A549 (cell line): ENCODE measurements around the gene EMD. TPM values are rescaled to one million over a fixed set of nuclear protein-coding genes. Genes with fewer than 3 reads are reported as not detected.

ENCODE experiments used
- ATAC-seq, 2 experiments: fragments of 200-7000 bp in 1 of 2; fragments of >200 bp in 1 of 2; cut with Nextera tagmentation in 1 of 2; cut with Tn5 transposase in 1 of 2; 3 replicates each; pipeline versions ENCODE4 v1.8.0 to v1.9.1; 2018 to 2020; ENCODE audit warnings: mild to moderate bottlenecking in 1 of 2, moderate library complexity in 1 of 2
- CTCF ChIA-PET: fragments of 300-600 bp; sonication (Branson Sonifier 250); formaldehyde crosslinking; extraction: SDS; loops from one replicate; lab custom pipeline; 2021; ENCODE audit warnings: antibody characterized with exemption, inconsistent platforms; lab: Yijun Ruan, JAX
- POLR2A ChIA-PET: fragments of 350-600 bp; formaldehyde crosslinking; extraction: SDS; loops from one replicate; lab custom pipeline; 2021; ENCODE audit warnings: antibody characterized with exemption, inconsistent platforms; lab: Yijun Ruan, JAX
- DNase-seq, 2 experiments: peaks; one replicate each; pipeline versions ENCODE4 v3.0.0 to v3.0.0-alpha.2; 2011 to 2016; ENCODE audit warnings: low read depth in 1 of 2, low spot score in 1 of 2
- FAIRE-seq: peaks from 2 replicates; lab custom pipeline; 2011; peaks lifted over from hg19 to GRCh38; lab: Jason Lieb, UNC
- H3K27ac ChIP-seq, 2 experiments: fragments of >200 bp; sonication (Bioruptor Twin); formaldehyde crosslinking; 3 replicates each; pipeline ENCODE4 v1.5.1; 2016 to 2017
- H3K4me1 ChIP-seq: fragments of >200 bp; sonication (Bioruptor Twin); formaldehyde crosslinking; 3 replicates; pipeline ENCODE4 v1.6.1; 2016
- H3K4me2 ChIP-seq: fragments of >200 bp; sonication (Bioruptor Twin); formaldehyde crosslinking; 3 replicates; pipeline ENCODE4 v1.6.1; 2016
- H3K4me3 ChIP-seq: fragments of >200 bp; sonication (Bioruptor Twin); formaldehyde crosslinking; 3 replicates; pipeline ENCODE4 v1.5.1; 2016
- H3K9me3 ChIP-seq: fragments of >200 bp; sonication (Bioruptor Twin); formaldehyde crosslinking; 3 replicates; pipeline ENCODE4 v1.6.1; 2016
- ATOH8 ChIP-seq: fragments of 250-450 bp; sonication (Bioruptor Pico); IDR thresholded peaks from 2 replicates; pipeline ENCODE4 v1.5.0; 2020; ENCODE audit warnings: low read depth, mild to moderate bottlenecking, moderate library complexity
- BCL3 ChIP-seq: fragments of >200 bp; sonication (Bioruptor Twin); formaldehyde crosslinking; IDR thresholded peaks from 3 replicates; pipeline ENCODE4 v1.6.1; 2016
- CBX2 ChIP-seq: fragments of 200-600 bp; sonication (generic); IDR thresholded peaks from 2 replicates; pipeline ENCODE4 v1.6.1; 2016; ENCODE audit warnings: low read depth, mild to moderate bottlenecking, borderline replicate concordance
- CEBPB ChIP-seq, 2 experiments: fragments of >200 bp in 1 of 2; sonication (Bioruptor Twin) in 1 of 2; formaldehyde crosslinking in 1 of 2; IDR thresholded peaks; 2 replicates each; pipeline ENCODE4 v1.6.1; 2012 to 2016
- CHD2 ChIP-seq: fragments of 150-350 bp; IDR thresholded peaks from 2 replicates; pipeline ENCODE4 v1.6.1; 2014; ENCODE audit warnings: low read length; ENCODE audit not compliant: partially characterized antibody
- CHD4 ChIP-seq: fragments of 200-600 bp; sonication (generic); IDR thresholded peaks from 2 replicates; pipeline ENCODE4 v1.6.1; 2016; ENCODE audit warnings: antibody characterized with exemption, mild to moderate bottlenecking, borderline replicate concordance
- ELK1 ChIP-seq: fragments of 150-350 bp; IDR thresholded peaks from 2 replicates; pipeline ENCODE4 v1.6.1; 2014; ENCODE audit warnings: low read depth, mild to moderate bottlenecking, low read length
- EP300 ChIP-seq, 2 experiments: fragments of >200 bp; sonication (Bioruptor Twin); formaldehyde crosslinking; IDR thresholded peaks; 2 replicates in 1 of 2; 3 replicates in 1 of 2; pipeline ENCODE4 v1.6.1; 2016 to 2017
- FOSB ChIP-seq: fragments of 250-450 bp; sonication (Bioruptor Pico); IDR thresholded peaks from 2 replicates; pipeline ENCODE4 v1.5.0; 2020; ENCODE audit warnings: mild to moderate bottlenecking, moderate library complexity
- FOXS1 ChIP-seq: fragments of 250-450 bp; sonication (Bioruptor Pico); IDR thresholded peaks from 2 replicates; pipeline ENCODE4 v1.5.0; 2020; ENCODE audit warnings: mild to moderate bottlenecking, moderate library complexity
- HEYL ChIP-seq: fragments of 250-450 bp; sonication (Bioruptor Pico); IDR thresholded peaks from 2 replicates; pipeline ENCODE4 v1.8.0; 2021; ENCODE audit warnings: mild to moderate bottlenecking, moderate library complexity
- JUN ChIP-seq, 2 experiments: fragments of >200 bp; sonication (Bioruptor Twin); formaldehyde crosslinking; IDR thresholded peaks; 2 replicates in 1 of 2; 3 replicates in 1 of 2; pipeline ENCODE4 v1.6.1; 2016 to 2017
- MAZ ChIP-seq: fragments of 150-350 bp; IDR thresholded peaks from 2 replicates; pipeline ENCODE4 v1.6.1; 2014; ENCODE audit warnings: antibody characterized with exemption, low read depth, low read length, borderline replicate concordance
- NFE2L2 ChIP-seq: fragments of 150-350 bp; conservative IDR thresholded peaks from 2 replicates; pipeline ENCODE4 v1.6.1; 2014; ENCODE audit warnings: low read length
- NPAS2 ChIP-seq: fragments of 250-450 bp; sonication (Bioruptor Pico); IDR thresholded peaks from 2 replicates; pipeline ENCODE4 v1.8.0; 2022; ENCODE audit warnings: mild to moderate bottlenecking, moderate library complexity, borderline replicate concordance
- PHF8 ChIP-seq: fragments of 200-600 bp; sonication (generic); IDR thresholded peaks from 2 replicates; pipeline ENCODE4 v1.6.1; 2016; ENCODE audit warnings: low read depth, mild to moderate bottlenecking, antibody characterized with exemption, moderate library complexity, borderline replicate concordance
- POLR2AphosphoS2 ChIP-seq: conservative IDR thresholded peaks from 2 replicates; pipeline ENCODE4 v1.6.1; 2012; ENCODE audit warnings: low read length, improper control_type of control experiment, inconsistent platforms
- RFX5 ChIP-seq: fragments of 450-650 bp; IDR thresholded peaks from 2 replicates; pipeline ENCODE4 v1.7.1; 2014; ENCODE audit warnings: antibody characterized with exemption, mild to moderate bottlenecking, moderate library complexity
- RNF2 ChIP-seq: fragments of 200-600 bp; sonication (generic); IDR thresholded peaks from 2 replicates; pipeline ENCODE4 v1.6.1; 2016; ENCODE audit warnings: low read depth, mild to moderate bottlenecking, antibody characterized with exemption, moderate library complexity, borderline replicate concordance
- SMC3 ChIP-seq: fragments of >200 bp; sonication (Bioruptor Twin); formaldehyde crosslinking; IDR thresholded peaks from 3 replicates; pipeline ENCODE4 v1.6.1; 2018; ENCODE audit warnings: inconsistent platforms
- TP53 ChIP-seq: fragments of 250-450 bp; sonication (Bioruptor Pico); IDR thresholded peaks from 2 replicates; pipeline ENCODE4 v1.5.0; 2021; ENCODE audit warnings: mild to moderate bottlenecking, moderate library complexity
- ZC3H11A ChIP-seq: fragments of 450-650 bp; IDR thresholded peaks from 2 replicates; pipeline ENCODE4 v1.6.1; 2014; ENCODE audit warnings: antibody characterized with exemption, mild to moderate bottlenecking
- ZNF302 ChIP-seq: fragments of 250-450 bp; sonication (Bioruptor Pico); IDR thresholded peaks from 2 replicates; pipeline ENCODE4 v1.9.0; 2021; ENCODE audit warnings: inconsistent platforms, mild to moderate bottlenecking, moderate library complexity
- ZSCAN20 ChIP-seq: fragments of 250-450 bp; sonication (Bioruptor Pico); IDR thresholded peaks from 2 replicates; pipeline ENCODE4 v1.8.0; 2022; ENCODE audit warnings: mild to moderate bottlenecking, moderate library complexity
- WGBS: methylation state at CpG from one replicate; pipeline ENCODE4 v1.1.6; 2017; ENCODE audit errors: missing lambda C conversion rate; 5-methylcytosine and 5-hydroxymethylcytosine counted together
- polyA plus RNA-seq, 4 experiments: library from polyadenylated mRNA; depleted of rRNA in 3 of 4; stranded (reverse); fragments of >200 nt; fragmentation: RNase III in 1 of 4; extraction: RNeasy Plus Mini Kit Qiagen cat#74134 plus additional on column Dnase treatment in 1 of 4; gene quantifications; 2 replicates in 3 of 4; 3 replicates in 1 of 4; pipeline ENCODE4 v1.2.3, GENCODE V29; 2011 to 2017
- TF ChIP-seq, protein P1 (sequence below): IDR thresholded peaks from 2 replicates; pipeline ENCODE4 v1.6.1; 2012

The EMD gene
- polyA plus RNA-seq, 2 of the 4 experiments (the other 2 are of a cell fraction): 34.6 to 126 TPM

DNA sequence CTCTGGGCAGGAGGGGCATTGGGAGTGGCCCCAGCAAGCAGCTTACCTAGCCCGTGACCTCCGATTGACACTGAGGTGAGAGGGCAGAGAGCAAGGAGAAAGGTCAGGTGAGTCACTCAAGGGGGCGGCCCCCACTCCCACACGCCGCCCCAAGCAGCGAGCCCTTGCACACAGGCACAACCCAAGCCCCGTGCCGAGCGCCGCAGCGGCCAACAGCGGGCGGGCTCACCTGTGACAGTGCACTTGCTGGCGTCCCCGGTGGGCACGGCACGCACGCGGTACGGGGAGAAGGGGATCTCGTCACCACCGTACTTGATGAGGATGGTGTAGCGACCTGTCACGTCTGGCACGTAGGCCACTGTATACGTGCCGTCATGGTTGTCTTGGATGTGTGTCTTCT, 21.9 kb upstream of the EMD start:
- TF ChIP-seq ZSCAN20 (no peak), ZC3H11A (no peak), NFE2L2 (no peak), FOSB (no peak), ELK1 (no peak), JUN (IDR thresholded peaks at IDR 0.05) (no peak), CHD2 (no peak), TP53 (CRISPR knock-in tag) (no peak), MAZ (no peak), POLR2AphosphoS2 (no peak), FOXS1 (CRISPR knock-in tag) (no peak), EP300 (IDR thresholded peaks at IDR 0.05) (no peak), BCL3 (no peak), RFX5 (no peak)
- Histone ChIP-seq H3K9me3 (no peaks in the 10 kb centered on the region), H3K4me1 (peaks cover 68% of the 10 kb centered on the region), H3K4me2 (no peak overlapping the region), H3K27ac (no peak overlapping the region), H3K4me3 (no peak overlapping the region)
- ATAC-seq (no peak), DNase-seq (no peak), FAIRE-seq (no peak)
- 95% methylated on average over 7 of the region's 27 CpGs for WGBS
- POLR2A ChIA-PET: no interaction called here
- CTCF ChIA-PET: interaction anchor here (1.2 to 1.8 kb wide), 3 partner anchors 9 to 178 kb away, joined by 3 to 11 read pairs (median 3); partner anchors contain the start of gene FLNA

DNA sequence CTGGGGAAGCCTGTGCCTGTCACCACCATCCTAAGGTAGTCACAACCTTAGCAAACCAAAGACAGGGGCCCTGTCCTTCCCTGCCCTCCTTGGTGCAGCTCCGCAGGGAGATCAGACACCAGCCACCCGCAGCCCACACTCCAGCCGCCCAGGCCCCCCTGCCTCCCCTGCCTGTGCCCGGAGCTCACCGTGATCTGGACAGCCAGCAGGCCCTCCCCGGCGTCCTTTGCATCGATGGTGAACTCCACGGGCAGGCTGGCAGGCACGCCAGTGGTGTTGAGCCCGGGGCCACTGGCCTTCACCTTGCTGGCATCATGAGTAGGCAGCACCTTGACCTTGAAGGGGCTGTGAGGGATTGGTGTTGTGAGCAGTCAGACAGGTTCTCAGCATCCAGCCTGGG, 21.1 kb upstream of the EMD start:
- H3K27ac ChIP-seq: 0 out of 6 replicates have a peak overlapping the region, but pooled peaks of 1 of the 2 experiments have one; percentile 21
- no peak for ATAC-seq
- whole genome bisulfite sequencing: 100% methylated on average over 1 of the region's 11 CpGs

GRCh38 chrX:154358829-154359228, 20.3 kb upstream of the EMD start:
- WGBS: 90% methylated on average over 1 of the region's 6 CpGs
- TF ChIP-seq ATOH8: no peak
- no peak for TF ChIP-seq CBX2
- no peak for TF ChIP-seq EP300 (IDR thresholded peaks at IDR 0.05)
- no peak for TF ChIP-seq SMC3
- TF ChIP-seq JUN (IDR thresholded peaks at IDR 0.05): no peak; a peak in 1 of 5 replicates
- TF ChIP-seq MAZ: no peak
- no peak for TF ChIP-seq HEYL (CRISPR knock-in tag)
- TF ChIP-seq FOSB: no peak
- TF ChIP-seq TP53 (CRISPR knock-in tag): no peak
- TF ChIP-seq BCL3: no peak
- TF ChIP-seq, protein P1, sequence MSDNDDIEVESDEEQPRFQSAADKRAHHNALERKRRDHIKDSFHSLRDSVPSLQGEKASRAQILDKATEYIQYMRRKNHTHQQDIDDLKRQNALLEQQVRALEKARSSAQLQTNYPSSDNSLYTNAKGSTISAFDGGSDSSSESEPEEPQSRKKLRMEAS: no peak
- no peak for TF ChIP-seq PHF8
- TF ChIP-seq POLR2AphosphoS2: no peak; the same call in 1 of the 2 replicates
- no peak for TF ChIP-seq RFX5
- no peak for TF ChIP-seq ZC3H11A
- TF ChIP-seq FOXS1 (CRISPR knock-in tag): no peak
- TF ChIP-seq CEBPB (IDR thresholded peaks at IDR 0.05): no peak
- no peak for TF ChIP-seq RNF2
- no peak for TF ChIP-seq CHD4
- TF ChIP-seq ZNF302 (CRISPR knock-in tag): no peak
- ChIA-PET CTCF (no interaction called here), POLR2A (no interaction called here)
- Histone ChIP-seq H3K9me3 (no peaks in the 10 kb centered on the region), H3K4me3 (no peak overlapping the region), H3K27ac (0 out of 6 replicates have a peak overlapping the region, but pooled peaks of 1 of the 2 experiments have one; percentile 37), H3K4me2 (0 out of 3 replicates have a peak overlapping the region, but pooled peaks have one; percentile 5), H3K4me1 (peaks cover 57% of the 10 kb centered on the region)
- FAIRE-seq (no peak), DNase-seq (no peak), ATAC-seq (no peak)

More for the DNA sequence above, 21.1 kb upstream of the EMD start:
- H3K9me3 ChIP-seq: no peaks in the 10 kb centered on the region
- TF ChIP-seq NPAS2 (CRISPR knock-in tag): no peak
- no peak for DNase-seq
- H3K4me3 ChIP-seq: no peak overlapping the region
- H3K4me1 ChIP-seq: peaks cover 65% of the 10 kb centered on the region
- POLR2A ChIA-PET: no interaction called here
- no peak for FAIRE-seq
- CTCF ChIA-PET: interaction anchor here (1.8 kb wide), 1 partner anchor 16 kb away, joined by 11 read pairs; the partner anchor contains the start of gene FLNA
- H3K4me2 ChIP-seq: no peak overlapping the region
